Mesenchymal stem cell (in vitro differentiated cells and primary cell): Measurements from ENCODE around the gene RTN4RL2.

ENCODE experiments used
- DNase-seq: peaks from one replicate; pipeline ENCODE4 v3.0.0-alpha.2; 2013
- H2AFZ ChIP-seq: one replicate; pipeline ENCODE4 v1.6.1; 2013; ENCODE audit warnings: low read depth, mild to moderate bottlenecking, control low read depth, inconsistent platforms, low read length, moderate library complexity
- H2AK5ac ChIP-seq: 2 replicates; pipeline ENCODE4 v1.6.1; 2013; ENCODE audit warnings: low read length, moderate library complexity, mild to moderate bottlenecking, inconsistent platforms; ENCODE audit not compliant: severe bottlenecking
- H2BK120ac ChIP-seq: one replicate; pipeline ENCODE4 v1.6.1; 2013; ENCODE audit warnings: low read depth, mild to moderate bottlenecking, inconsistent platforms, low read length, moderate library complexity
- H2BK12ac ChIP-seq, 2 experiments: one replicate each; pipeline ENCODE4 v1.6.1; 2013; ENCODE audit warnings: inconsistent platforms in 2 of 2, low read length in 2 of 2, mild to moderate bottlenecking in 2 of 2, moderate library complexity in 2 of 2, control low read depth in 1 of 2
- H2BK15ac ChIP-seq: one replicate; pipeline ENCODE4 v1.6.1; 2013; ENCODE audit warnings: mild to moderate bottlenecking, low read depth, inconsistent platforms; ENCODE audit not compliant: poor library complexity, severe bottlenecking
- H2BK5ac ChIP-seq: 2 replicates; pipeline ENCODE4 v1.6.1; 2013; ENCODE audit warnings: low read depth, mild to moderate bottlenecking, low read length, control low read depth, inconsistent platforms; ENCODE audit not compliant: poor library complexity, severe bottlenecking
- H3K14ac ChIP-seq, 2 experiments: one replicate each; pipeline ENCODE4 v1.6.1; 2013; ENCODE audit warnings: inconsistent platforms in 2 of 2, low read length in 2 of 2, control low read depth in 1 of 2, mild to moderate bottlenecking in 1 of 2, moderate library complexity in 1 of 2
- H3K18ac ChIP-seq, 2 experiments: one replicate each; pipeline ENCODE4 v1.6.1; 2013; ENCODE audit warnings: inconsistent platforms in 2 of 2, low read length in 2 of 2, control low read depth in 1 of 2, low read depth in 1 of 2, mild to moderate bottlenecking in 1 of 2
- H3K23ac ChIP-seq, 2 experiments: one replicate each; pipeline ENCODE4 v1.6.1; 2013; ENCODE audit warnings: inconsistent platforms in 2 of 2, low read length in 2 of 2, mild to moderate bottlenecking in 2 of 2, moderate library complexity in 2 of 2, control low read depth in 1 of 2
- H3K27ac ChIP-seq: 2 replicates; pipeline ENCODE4 v1.5.1; 2013; ENCODE audit warnings: mild to moderate bottlenecking, moderate library complexity, low read length, control low read depth, inconsistent platforms; ENCODE audit not compliant: poor library complexity, severe bottlenecking
- H3K27me3 ChIP-seq, 2 experiments: 2 replicates each; pipeline versions ENCODE4 v1.6.1 to v1.7.0; 2013; ENCODE audit warnings: low read length in 2 of 2, mild to moderate bottlenecking in 2 of 2, moderate library complexity in 2 of 2, control low read depth in 1 of 2, inconsistent platforms in 1 of 2; ENCODE audit not compliant: control insufficient read depth in 1 of 2, insufficient read depth in 1 of 2
- H3K36me3 ChIP-seq, 2 experiments: 2 replicates each; pipeline versions ENCODE4 v1.6.1 to v1.7.0; 2013; ENCODE audit warnings: low read length in 2 of 2, control low read depth in 1 of 2, inconsistent platforms in 1 of 2, low read depth in 1 of 2, mild to moderate bottlenecking in 1 of 2; ENCODE audit not compliant: insufficient read depth in 2 of 2, control insufficient read depth in 1 of 2
- H3K4ac ChIP-seq, 2 experiments: one replicate each; pipeline ENCODE4 v1.6.1; 2013; ENCODE audit warnings: inconsistent platforms in 2 of 2, low read length in 2 of 2, mild to moderate bottlenecking in 2 of 2, moderate library complexity in 2 of 2, control low read depth in 1 of 2, low read depth in 1 of 2
- H3K4me1 ChIP-seq: 2 replicates; pipeline ENCODE4 v1.6.1; 2013; ENCODE audit warnings: low read depth, low read length, control low read depth; ENCODE audit not compliant: control insufficient read depth, insufficient read depth
- H3K4me2 ChIP-seq: 2 replicates; pipeline ENCODE4 v1.6.1; 2013; ENCODE audit warnings: low read length, mild to moderate bottlenecking, inconsistent platforms; ENCODE audit not compliant: poor library complexity, severe bottlenecking
- H3K4me3 ChIP-seq, 2 experiments: 2 replicates each; pipeline versions ENCODE4 v1.5.1 to v1.7.0; 2013; ENCODE audit warnings: low read length in 2 of 2, mild to moderate bottlenecking in 2 of 2, control low read depth in 1 of 2, low read depth in 1 of 2; ENCODE audit not compliant: insufficient read depth in 1 of 2
- H3K79me1 ChIP-seq: replicated peaks from 2 replicates; pipeline ENCODE4 v1.6.1; 2013; ENCODE audit warnings: mild to moderate bottlenecking, control low read depth, low read length, inconsistent platforms; ENCODE audit not compliant: poor library complexity, severe bottlenecking
- H3K9ac ChIP-seq: 2 replicates; pipeline ENCODE4 v1.7.0; 2013; ENCODE audit warnings: mild to moderate bottlenecking, low read length, moderate library complexity
- H3K9me3 ChIP-seq: 2 replicates; pipeline ENCODE4 v1.7.0; 2013; ENCODE audit warnings: mild to moderate bottlenecking, low read length; ENCODE audit not compliant: control insufficient read depth
- H4K8ac ChIP-seq: one replicate; pipeline ENCODE4 v1.6.1; 2013; ENCODE audit warnings: inconsistent platforms, mild to moderate bottlenecking, low read length, moderate library complexity
- H4K91ac ChIP-seq: one replicate; pipeline ENCODE4 v1.6.1; 2013; ENCODE audit warnings: mild to moderate bottlenecking, low read length, inconsistent platforms
- WGBS: methylation state at CpG from one replicate; pipeline ENCODE4 v1.1.7; 2013; ENCODE audit warnings: mixed read lengths; 5-methylcytosine and 5-hydroxymethylcytosine counted together

The RTN4RL2 gene

DNA sequence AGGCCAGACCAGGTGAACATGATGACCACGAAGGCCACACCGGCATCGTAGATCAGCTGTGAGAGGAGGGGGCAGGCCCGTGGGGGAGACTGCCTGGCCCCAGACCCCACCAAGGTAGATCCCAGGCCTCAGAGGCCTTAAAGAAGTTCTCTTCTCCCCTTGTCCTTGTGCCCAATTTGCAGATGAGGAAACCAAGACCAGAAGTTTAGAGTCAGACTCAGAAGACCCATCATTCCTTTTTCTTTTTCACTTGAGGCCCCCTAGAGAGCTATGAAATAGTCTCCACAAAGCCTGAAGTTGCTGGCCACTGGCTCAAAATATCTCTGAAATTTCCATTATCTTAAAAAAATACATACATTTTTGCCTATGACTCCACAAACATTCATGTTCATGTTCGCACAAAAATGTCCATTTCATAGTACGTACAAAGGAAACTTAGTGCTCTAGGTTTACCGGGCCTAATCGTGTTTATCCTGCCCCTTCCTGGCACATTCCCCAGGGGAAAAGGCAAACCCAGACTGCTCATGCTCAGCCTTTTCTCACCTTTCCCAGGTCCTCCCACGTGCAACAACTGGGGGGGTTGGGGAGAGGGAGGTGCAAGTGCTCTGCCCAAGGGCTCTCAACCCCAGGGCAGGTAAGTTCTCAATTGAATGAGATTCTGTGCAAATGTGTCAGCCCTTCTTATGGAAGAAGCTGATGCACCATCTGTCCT lies 35.9 kb downstream of the RTN4RL2 start:
- no peak overlapping the region for H2AFZ ChIP-seq
- H3K14ac ChIP-seq = no peak overlapping the region
- H3K27ac ChIP-seq = no peak overlapping the region
- H3K9ac ChIP-seq = no peak overlapping the region
- no peaks in the 10 kb centered on the region for H3K9me3 ChIP-seq
- peaks cover 2% of the 10 kb centered on the region for H3K79me1 ChIP-seq
- H2BK15ac ChIP-seq = no peak overlapping the region
- no peak overlapping the region for H2BK12ac ChIP-seq
- no peak overlapping the region for H2BK5ac ChIP-seq
- no peak overlapping the region for H4K8ac ChIP-seq
- no peak overlapping the region for H3K18ac ChIP-seq
- 96% methylated on average over 8 of the region's 9 CpGs for WGBS
- peaks cover 5% of the 10 kb centered on the region for H3K4me1 ChIP-seq
- no peaks in the 10 kb centered on the region for H3K27me3 ChIP-seq
- H3K36me3 ChIP-seq = peaks cover 0 to 31% of the 10 kb centered on the region in 2 experiments
- H4K91ac ChIP-seq = no peak overlapping the region
- H3K23ac ChIP-seq = no peak overlapping the region
- no peak for DNase-seq
- no peak overlapping the region for H2BK120ac ChIP-seq
- no peak overlapping the region for H3K4ac ChIP-seq
- H2AK5ac ChIP-seq = no peak overlapping the region
- H3K4me2 ChIP-seq = no peak overlapping the region
- H3K4me3 ChIP-seq = no peak overlapping the region

DNA sequence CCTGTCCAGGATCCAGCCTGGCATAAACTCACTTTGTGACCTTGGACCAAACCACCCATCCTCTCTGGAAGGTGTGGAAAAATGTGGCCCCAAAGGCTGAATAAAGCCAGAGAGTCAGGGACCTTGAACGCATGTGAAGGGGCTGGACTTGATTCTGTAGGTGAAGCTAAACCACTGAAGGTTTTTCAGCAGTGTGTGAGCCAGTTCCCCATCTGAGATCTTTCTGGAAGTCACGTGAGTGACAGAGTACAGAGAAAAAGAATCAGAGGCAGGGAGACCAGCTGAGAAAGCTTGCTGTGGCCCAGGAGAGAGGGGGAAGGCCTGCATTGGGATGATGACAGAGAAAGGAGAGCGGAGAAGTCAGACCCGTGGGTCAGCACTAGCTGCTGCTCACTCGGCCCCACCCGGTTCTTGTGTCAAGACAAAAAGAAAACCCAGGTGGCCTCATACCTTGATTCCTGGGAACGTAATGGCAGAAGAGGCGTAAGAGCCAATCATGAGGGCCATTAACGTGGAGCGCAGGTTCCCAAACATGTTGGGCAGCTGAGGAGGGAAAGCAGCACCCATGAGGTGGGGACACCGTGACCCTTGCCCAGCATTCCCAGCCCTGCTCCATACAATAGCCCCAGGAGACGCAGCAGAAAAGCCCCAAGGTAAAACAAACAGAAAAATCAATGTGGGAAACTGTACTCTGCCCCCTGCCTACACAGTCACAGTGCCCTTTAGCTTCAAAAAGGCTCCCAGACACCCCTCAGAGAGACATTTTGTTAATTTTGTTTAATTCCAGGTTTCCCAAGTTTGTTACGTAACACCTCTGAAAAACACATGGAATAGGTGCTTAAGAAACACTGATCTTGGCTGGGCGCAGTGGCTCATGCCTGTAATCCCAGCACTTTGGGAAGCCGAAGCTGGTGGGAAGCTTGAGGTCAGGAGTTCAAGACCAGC lies 37.2 kb downstream of the RTN4RL2 start:
- H3K9me3 ChIP-seq = no peaks in the 10 kb centered on the region
- H2AFZ ChIP-seq = no peak overlapping the region
- H3K4me2 ChIP-seq = no peak overlapping the region
- H3K4ac ChIP-seq = no peak overlapping the region
- no peak overlapping the region for H2BK120ac ChIP-seq
- no peak overlapping the region for H4K91ac ChIP-seq
- no peak overlapping the region for H2AK5ac ChIP-seq
- no peak overlapping the region for H2BK12ac ChIP-seq
- H3K18ac ChIP-seq = no peak overlapping the region
- no peak for DNase-seq
- H2BK15ac ChIP-seq = no peak overlapping the region
- H4K8ac ChIP-seq = no peak overlapping the region
- H3K4me1 ChIP-seq = peaks cover 5% of the 10 kb centered on the region
- H3K23ac ChIP-seq = no peak overlapping the region
- no peak overlapping the region for H3K9ac ChIP-seq
- no peaks in the 10 kb centered on the region for H3K27me3 ChIP-seq
- H3K36me3 ChIP-seq = peaks cover 0 to 31% of the 10 kb centered on the region in 2 experiments
- H3K14ac ChIP-seq = no peak overlapping the region
- 92% methylated on average over 15 of the region's 15 CpGs for WGBS
- H3K4me3 ChIP-seq = no peak overlapping the region
- no peak overlapping the region for H2BK5ac ChIP-seq
- H3K79me1 ChIP-seq = peaks cover 2% of the 10 kb centered on the region
- H3K27ac ChIP-seq = no peak overlapping the region

DNA sequence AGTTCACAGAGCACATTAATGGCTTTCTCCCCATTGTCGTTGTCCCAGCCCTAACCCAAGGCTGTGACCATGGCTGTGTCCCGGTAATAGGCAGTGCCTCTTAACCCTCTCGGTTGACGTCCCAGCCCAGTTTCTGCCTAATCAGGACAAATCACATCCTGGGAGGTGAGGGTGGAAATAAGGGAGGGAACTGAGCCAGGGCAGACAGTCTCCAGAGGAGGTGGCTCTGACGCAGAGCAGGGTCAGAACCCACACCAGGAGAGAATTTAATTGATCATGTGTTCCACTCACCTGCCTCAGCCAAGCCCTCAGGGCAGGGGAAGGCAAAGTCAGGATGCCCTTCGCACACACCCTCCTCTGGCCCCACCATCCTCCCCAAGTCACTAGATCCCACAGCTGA lies 38.2 kb downstream of the RTN4RL2 start:
- peaks cover 2% of the 10 kb centered on the region for H3K79me1 ChIP-seq
- no peaks in the 10 kb centered on the region for H3K9me3 ChIP-seq
- H3K18ac ChIP-seq = no peak overlapping the region
- H3K4me1 ChIP-seq = peaks cover 5% of the 10 kb centered on the region
- no peak for DNase-seq
- no peak overlapping the region for H4K91ac ChIP-seq
- no peak overlapping the region for H2AFZ ChIP-seq
- no peak overlapping the region for H2BK120ac ChIP-seq
- H2BK15ac ChIP-seq = no peak overlapping the region
- no peaks in the 10 kb centered on the region for H3K27me3 ChIP-seq
- no peak overlapping the region for H4K8ac ChIP-seq
- 97% methylated on average over 6 of the region's 6 CpGs for WGBS
- no peak overlapping the region for H2AK5ac ChIP-seq
- no peak overlapping the region for H3K9ac ChIP-seq
- H3K4ac ChIP-seq = no peak overlapping the region
- H3K27ac ChIP-seq = no peak overlapping the region
- H2BK5ac ChIP-seq = no peak overlapping the region
- H3K4me3 ChIP-seq = no peak overlapping the region
- peaks cover 0 to 27% of the 10 kb centered on the region in 2 experiments for H3K36me3 ChIP-seq
- H3K14ac ChIP-seq = no peak overlapping the region
- peak overlapping the region in 1 of 2 experiments; percentile 68 for H3K23ac ChIP-seq
- H3K4me2 ChIP-seq = no peak overlapping the region
- no peak overlapping the region for H2BK12ac ChIP-seq

DNA sequence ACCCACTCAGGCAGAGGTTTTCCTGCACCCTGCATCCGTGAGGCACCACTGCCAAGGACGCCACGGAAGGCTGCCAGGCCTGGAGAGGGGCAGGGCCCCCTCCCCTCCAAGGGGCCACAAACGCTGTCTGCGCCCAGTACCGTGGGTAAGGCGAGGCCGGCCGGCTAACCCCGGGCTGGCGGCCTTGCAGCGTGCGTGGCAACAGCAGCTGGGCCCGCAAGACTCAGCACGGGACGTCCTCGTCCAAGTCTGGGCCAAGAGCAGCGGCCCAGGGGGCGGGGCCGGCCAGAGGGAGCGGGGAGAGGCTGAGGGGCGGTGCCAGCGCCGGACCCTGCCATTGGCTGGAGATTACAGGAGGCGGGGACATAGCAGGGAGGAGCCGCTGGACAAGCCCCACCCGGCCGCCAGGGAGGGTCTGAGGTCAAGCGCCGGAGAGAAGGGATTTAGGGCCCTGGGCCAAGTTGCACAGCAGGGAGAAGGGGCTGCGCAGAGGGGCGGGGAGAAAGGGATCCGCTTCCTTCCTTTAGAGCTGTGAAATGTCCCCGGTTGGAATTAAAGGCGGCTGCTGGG lies 39.2 kb downstream of the RTN4RL2 start:
- H3K27me3 ChIP-seq = no peaks in the 10 kb centered on the region
- no peak overlapping the region for H2BK15ac ChIP-seq
- H3K14ac ChIP-seq = peak overlapping the region in 1 of 2 experiments; percentile 86
- H3K4me1 ChIP-seq = peaks cover 5% of the 10 kb centered on the region
- peak overlapping the region in 1 of 2 experiments; percentile 37 for H2BK12ac ChIP-seq
- peak overlapping the region; percentile 37 to 63 for H3K4me3 ChIP-seq
- peaks cover 0 to 27% of the 10 kb centered on the region in 2 experiments for H3K36me3 ChIP-seq
- peak overlapping the region; percentile 79 for H3K9ac ChIP-seq
- no peaks in the 10 kb centered on the region for H3K9me3 ChIP-seq
- 7% methylated on average over 28 of the region's 35 CpGs for WGBS
- H3K18ac ChIP-seq = peak overlapping the region in 1 of 2 experiments; percentile 80
- H3K4ac ChIP-seq = no peak overlapping the region
- H4K91ac ChIP-seq = peak overlapping the region; percentile 73
- peak overlapping the region; percentile 81 for H3K4me2 ChIP-seq
- peak; percentile 91 for DNase-seq
- no peak overlapping the region for H3K27ac ChIP-seq
- no peak overlapping the region for H2BK5ac ChIP-seq
- peak overlapping the region; percentile 87 for H2AFZ ChIP-seq
- no peak overlapping the region for H2BK120ac ChIP-seq
- no peak overlapping the region for H2AK5ac ChIP-seq
- H3K79me1 ChIP-seq = peaks cover 2% of the 10 kb centered on the region
- H3K23ac ChIP-seq = no peak overlapping the region
- H4K8ac ChIP-seq = peak overlapping the region; percentile 59
